HG03442 (cell line): ENCODE data around the gene UPF2.
"Not testable (repeated sequence)": the region's sequence is repeated elsewhere in the genome, so short reads cannot be mapped to it uniquely, and the experiment has no call there.

Source experiments
- ATAC-seq: cut with Tn5 transposase; IDR thresholded peaks from one replicate; pipeline ENCODE4 v1.9.1; 2021; ENCODE audit warnings: mild to moderate bottlenecking, moderate library complexity; ENCODE audit not compliant: unreplicated experiment

Gene UPF2

DNA sequence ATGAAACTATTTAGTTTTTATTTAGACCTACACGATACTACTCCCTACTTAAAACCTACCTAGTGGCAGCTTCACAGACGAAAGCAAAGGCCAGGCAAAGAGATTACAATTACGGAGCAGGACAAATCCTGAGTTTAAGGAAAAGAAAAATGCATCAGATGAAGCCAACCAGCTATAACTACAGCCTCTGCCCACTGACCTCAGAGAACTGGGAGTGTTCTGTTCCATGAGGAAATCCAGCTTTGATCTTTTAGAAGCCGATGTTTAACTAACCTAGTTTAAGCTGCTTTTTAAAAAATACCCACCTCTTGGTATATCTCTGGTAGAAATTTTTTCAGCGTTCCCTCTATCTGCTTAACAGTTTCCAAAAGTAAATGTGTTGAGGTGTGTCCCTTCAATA, 3.0 kb upstream of the UPF2 start:
- no peak for ATAC-seq

- ATAC-seq = peak; percentile 9
Measured at GRCh38 chr10:12042409-12042796, 206 bp downstream of the UPF2 start.

DNA sequence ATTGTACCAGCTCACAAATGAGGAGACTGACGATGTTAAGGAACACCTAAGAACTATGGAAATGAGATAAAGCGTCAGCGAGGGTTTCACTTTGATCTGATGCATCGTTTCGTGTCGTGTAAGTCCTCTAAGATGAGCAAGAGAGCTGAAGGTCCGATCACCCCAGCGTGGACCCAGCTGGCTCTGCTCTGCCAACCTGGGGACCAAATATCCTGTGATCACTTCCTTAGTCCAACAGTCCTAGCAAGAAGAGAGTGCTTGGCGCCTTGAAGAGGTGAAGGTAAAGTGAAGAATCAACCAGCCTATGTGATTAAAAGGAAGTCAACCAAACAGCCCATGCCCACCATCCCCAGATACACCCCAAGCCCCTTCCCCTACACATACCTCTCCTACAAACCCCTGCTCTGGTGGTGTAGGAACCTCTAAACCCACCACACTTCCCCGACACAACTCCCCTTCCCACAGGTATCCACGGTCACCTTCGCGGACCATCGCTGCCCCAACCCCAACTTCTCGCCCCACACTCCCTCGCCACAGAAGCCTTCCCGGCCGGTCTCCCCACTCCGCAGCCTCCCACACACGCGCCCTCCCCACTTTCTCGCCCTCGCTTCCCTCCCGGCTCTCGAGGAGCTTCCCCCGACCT, 722 bp downstream of the UPF2 start:
- peak; percentile 15 for ATAC-seq

- no peak for ATAC-seq
Measured at GRCh38 chr10:12036073-12036655, 6.4 kb downstream of the UPF2 start.

- ATAC-seq = no peak
Measured at GRCh38 chr10:12031404-12031803, 11.2 kb downstream of the UPF2 start.

DNA sequence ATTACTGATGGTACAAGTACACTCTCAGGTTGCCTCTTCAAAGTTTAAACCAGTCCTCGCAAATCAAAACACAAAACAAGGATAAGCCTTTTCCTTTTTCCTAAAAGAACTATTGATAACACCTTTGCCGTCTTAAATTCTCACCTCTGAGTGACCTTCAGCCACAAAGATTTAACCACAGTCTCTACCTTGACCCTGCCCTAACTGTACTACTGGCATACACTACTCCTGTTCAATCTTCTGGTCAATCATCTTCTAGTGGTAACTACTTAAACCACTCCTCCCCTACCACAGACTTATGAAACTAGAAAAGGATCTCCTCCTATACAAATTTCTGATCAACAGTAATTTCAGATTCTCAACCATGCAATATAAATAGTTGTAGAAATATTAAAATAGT, 15.1 kb downstream of the UPF2 start:
- no peak for ATAC-seq

- ATAC-seq = no peak
Measured at GRCh38 chr10:12025591-12025990, 17.0 kb downstream of the UPF2 start.

- ATAC-seq = no peak
Measured at GRCh38 chr10:12022580-12023257, 19.9 kb downstream of the UPF2 start.

DNA sequence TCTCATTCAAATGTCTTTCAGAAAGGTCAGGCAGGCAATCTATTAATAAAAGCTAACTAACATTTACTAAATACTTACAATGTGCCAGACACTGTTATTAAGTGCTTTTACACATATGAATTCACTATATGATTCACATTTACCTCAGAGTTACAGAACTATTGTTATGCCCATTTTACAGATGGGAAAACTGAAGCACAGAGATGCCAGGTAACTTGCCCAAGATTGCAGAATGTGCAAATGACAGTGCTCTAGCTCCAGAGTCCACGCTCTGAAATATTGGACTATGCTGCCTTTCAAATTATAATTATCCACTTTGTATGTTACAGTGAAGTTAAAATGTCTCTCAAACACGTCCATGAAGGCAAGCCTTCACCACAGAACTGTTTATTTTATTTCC, 22.0 kb downstream of the UPF2 start:
- ATAC-seq = no peak

- ATAC-seq = no peak
Measured at GRCh38 chr10:12019283-12019971, 23.2 kb downstream of the UPF2 start.

- no peak for ATAC-seq
Measured at GRCh38 chr10:12018438-12019282, 23.9 kb downstream of the UPF2 start.

- ATAC-seq = no peak
Measured at GRCh38 chr10:12013926-12014325, 28.7 kb downstream of the UPF2 start.

DNA sequence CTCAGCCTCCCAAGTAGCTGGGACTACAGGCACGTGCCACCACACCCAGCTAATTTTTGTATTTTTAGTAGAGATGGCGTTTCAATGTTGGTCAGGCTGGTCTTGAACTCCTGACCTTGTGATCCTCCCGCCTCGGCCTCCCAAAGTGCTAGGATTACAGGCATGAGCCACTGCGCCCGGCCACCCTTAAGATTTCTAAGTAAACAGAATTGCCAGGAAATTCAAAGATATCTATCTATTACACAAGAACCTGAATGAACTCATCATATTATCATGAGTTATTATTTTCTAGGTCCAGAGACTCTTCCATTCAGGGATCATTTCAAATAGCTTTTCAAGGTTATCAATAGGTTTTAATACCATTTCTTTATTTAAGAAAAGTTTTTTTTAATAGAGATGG, 29.2 kb downstream of the UPF2 start:
- ATAC-seq = not testable (repeated sequence)

- ATAC-seq = no peak
Measured at GRCh38 chr10:12010353-12010752, 32.3 kb downstream of the UPF2 start.

- ATAC-seq = not testable (repeated sequence)
Measured at GRCh38 chr10:12008842-12009241, 33.8 kb downstream of the UPF2 start.

GRCh38 chr10:12006671-12007070, 35.9 kb downstream of the UPF2 start:
- ATAC-seq = no peak

- no peak for ATAC-seq
Measured at GRCh38 chr10:11993834-11994468, 48.7 kb downstream of the UPF2 start.

- no peak for ATAC-seq
Measured at GRCh38 chr10:11988924-11989323, 53.7 kb downstream of the UPF2 start.

GRCh38 chr10:11986593-11987216, 55.9 kb downstream of the UPF2 start:
- ATAC-seq = no peak

DNA sequence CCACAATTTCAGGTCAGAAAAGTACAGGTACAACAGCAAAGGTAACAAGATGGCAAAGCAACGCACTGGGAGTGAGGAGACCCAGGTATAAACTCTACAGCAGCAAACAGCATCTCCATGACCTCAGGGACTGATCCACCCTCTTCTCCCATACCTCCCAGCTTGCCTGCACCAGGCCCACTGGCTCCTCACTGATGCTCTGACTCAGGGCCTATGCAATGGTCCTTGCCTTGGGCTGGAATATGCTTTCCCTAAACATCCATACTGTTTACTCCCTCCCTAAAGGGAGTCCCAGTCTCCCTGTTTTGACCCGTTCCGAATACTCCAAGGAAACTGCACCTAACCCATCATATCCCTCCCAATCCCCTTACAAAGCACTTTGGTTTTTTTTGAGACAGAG, 60.4 kb downstream of the UPF2 start:
- no peak for ATAC-seq
